ENCODE results near the gene AFAP1.

Gene AFAP1

GRCh38 chr4:7708981-7709380 is 230.7 kb downstream of the AFAP1 start:
- TF ChIP-seq CTCF (IDR thresholded peaks at IDR 0.05): no peak
- no peaks in the 10 kb centered on the region for H3K4me1 ChIP-seq (ENCODE audit: control insufficient read depth in 1 of 2, insufficient read depth in 1 of 2, low read depth in 1 of 2, low read length in 1 of 2)
- H3K36me3 ChIP-seq: peaks cover 3% of the 10 kb centered on the region
- no peak overlapping the region for H3K4me3 ChIP-seq (ENCODE audit: low read depth in 1 of 2, low read length in 1 of 2)
- no peak overlapping the region for H3K27ac ChIP-seq
- no peaks in the 10 kb centered on the region for H3K9me3 ChIP-seq
- H3K27me3 ChIP-seq: no peaks in the 10 kb centered on the region
